HG03432 (cell line): ENCODE data around the gene ZNF846.
"Not testable (repeated sequence)": the region's sequence is repeated elsewhere in the genome, so short reads cannot be mapped to it uniquely, and the experiment has no call there.

Experiments
- ATAC-seq: cut with Tn5 transposase; IDR thresholded peaks from one replicate; pipeline ENCODE4 v1.9.1; 2021; ENCODE audit warnings: mild to moderate bottlenecking, moderate library complexity; ENCODE audit not compliant: unreplicated experiment

ZNF846 gene

DNA sequence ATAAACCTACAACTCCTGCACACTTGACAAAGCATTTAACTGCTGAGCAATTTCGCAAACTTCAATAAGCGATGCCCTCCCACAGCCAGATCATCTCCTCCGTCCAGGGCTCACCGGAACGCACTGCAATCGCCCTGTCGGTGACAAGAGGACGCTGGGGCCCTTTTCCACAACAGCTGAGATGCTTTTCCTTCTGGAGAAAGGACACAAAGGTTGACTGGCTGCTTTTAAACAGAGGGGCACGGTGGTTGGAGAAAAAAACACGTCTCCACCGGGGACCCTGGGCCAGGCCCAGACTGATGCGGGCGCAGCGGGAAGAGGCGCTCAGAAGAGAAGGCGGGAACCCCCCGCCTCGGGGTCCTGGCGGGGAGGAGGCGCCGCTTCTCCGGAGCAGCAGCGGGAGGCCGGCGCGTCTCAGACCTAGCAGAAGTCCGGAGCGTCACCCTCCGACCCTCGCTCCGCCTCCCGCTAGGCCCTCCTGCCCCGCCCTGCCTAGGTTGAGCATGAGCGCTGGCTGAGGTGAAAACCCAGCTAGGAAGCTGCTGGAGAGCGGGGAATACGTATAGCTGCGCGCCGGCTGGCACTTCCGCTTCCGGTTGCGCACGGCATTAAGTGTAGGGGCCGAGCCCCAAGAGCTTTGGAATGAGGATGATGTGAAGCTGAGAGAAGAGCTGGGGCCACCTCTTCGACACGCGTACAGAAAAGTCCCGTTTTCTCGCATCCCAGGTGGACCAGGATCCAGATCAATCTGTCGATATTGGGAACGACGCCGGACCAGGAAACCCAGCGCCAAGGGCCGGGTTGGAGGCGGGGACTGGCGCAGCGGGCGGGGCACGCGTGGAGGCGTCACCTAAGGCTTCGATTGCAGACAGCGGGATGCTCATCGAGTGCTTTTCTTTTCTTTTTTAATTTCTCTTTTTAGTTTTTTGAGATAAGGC lies at the start of gene ZNF846:
Gene ZNF846, minus strand, starts transcription at position 564 of the 938 bp plus-strand sequence. CDS start 3,788 bp downstream, outside the sequence.
- peak; percentile 99 for ATAC-seq

DNA sequence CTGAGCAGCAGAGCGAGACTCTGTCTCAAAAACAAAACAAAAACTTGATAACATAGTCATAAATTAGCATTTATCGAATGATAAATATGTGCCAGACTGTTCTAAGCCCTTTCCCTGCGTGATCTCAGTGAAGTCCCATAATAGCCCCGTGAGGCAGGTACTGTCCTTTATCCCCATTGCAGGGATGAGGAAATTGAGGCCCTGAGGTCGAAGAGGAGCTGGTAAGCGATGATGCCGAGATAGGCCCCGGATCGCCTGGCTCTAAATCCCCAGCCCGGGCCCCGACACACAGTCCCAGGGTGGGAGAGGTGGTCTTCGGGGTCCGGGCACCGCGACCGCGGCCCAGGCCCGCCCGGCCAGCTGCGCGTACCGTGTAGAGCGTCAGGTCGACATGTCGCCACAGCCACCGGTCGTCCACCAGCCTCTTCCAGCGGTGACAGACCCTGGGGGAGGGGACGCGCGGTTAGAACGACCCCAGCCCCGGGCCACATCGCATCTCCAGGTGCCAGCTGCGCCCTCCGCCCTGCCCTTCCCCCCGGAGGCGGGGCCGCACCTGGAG lies 49.7 kb upstream of the ZNF846 start:
- no peak for ATAC-seq

DNA sequence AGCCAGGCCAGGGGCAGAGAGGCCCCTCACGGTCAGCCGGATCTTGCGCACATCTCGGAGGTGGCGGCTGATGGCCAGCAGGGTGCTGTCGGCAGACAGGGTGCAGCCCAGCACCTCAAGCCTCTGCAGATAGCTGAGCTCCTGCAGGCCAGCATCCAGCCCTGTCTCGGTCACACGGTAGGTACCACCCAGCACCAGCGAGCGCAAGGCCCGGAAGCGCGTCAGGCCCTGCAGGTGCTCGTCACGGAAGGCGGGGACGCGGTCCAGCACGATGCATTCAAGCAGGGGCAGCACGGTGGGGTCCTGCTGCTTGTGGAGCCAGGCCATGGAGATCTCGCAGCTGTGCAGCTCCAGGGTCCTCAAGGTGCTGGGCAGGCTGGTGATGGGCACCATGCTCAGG lies 42.6 kb upstream of the ZNF846 start:
- ATAC-seq = no peak

DNA sequence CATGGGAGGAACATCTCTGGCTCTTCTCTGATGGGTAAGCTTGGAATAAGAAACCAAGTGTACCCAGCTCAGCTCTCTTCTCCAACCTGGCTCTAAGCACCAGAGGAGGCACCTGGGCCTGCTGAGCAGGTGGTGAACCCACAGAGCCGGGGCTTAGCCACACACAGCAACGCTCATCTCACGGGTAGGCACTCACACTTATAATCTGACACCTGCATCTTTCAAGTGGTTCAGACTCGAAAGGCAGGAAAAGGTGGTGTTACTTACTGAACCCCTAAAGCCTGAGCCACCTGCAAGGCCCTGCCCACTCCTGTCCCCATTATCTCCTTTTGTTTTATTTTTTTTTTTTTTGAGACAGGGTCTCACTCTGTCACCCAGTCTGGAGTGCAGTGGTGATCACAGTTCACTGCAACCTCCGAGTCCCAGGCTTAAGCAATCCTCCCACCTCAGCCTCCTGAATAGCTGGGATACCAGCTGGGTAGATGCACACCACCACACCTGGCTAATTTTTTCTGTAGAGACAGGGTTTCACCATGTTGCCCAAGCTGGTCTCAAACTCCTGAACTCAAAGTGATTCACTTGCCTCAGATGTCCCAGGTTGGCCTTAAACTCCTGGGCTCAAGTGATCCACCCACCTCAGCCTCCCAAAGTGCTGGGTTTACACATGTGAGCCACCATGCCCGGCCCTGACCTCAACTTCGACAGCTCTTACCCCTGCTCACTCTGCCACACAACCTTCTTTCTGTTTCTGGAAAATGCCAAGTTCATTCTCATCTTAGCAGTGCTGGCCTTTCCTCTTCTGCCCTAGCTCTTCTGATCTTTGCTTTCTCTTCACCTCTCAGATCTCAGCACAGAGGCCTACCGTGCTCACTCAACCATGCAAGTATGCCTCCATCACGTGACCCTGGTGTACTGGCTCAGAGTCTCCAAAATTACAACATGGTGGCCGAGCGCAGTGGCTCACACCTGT lies 40.6 kb upstream of the ZNF846 start:
- no peak for ATAC-seq

DNA sequence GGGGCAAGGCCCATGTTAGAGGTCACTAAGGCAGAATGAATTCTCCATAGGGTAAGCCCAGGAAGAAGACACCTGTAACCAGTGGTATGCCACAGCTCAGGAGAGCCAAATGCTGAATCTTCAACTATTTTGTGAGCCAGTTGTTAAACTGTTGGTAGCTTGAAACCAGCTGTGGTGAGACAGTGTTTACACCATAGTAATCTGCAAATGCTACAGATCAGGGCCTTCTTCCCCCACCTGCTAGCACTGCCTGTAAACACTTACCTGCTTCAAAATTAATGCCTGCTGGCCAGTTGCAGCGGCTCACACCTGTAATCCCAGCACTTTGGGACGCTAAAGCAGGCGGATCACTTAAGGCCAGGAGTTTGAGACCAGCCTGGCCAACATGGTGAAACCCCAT lies 38.3 kb upstream of the ZNF846 start:
- no peak for ATAC-seq

DNA sequence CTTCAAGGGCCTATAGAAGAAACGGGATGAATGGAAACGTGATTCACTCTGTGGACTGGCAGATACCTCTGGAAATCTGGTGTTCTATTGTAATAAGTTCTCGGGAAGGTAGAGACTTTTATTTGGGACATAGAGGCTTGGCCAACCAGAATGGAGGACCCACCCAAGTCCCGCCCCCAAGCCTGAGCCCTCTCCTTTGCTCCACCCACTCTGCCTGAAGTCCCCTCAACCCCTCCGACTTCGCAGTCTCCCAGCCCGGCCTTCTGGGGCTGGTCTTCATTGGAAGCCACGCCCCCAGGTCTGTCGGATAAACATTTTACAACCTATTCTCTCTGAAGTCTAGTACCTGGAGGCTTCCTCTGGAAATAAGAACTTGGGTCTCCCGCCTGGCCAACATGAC lies 33.4 kb upstream of the ZNF846 start:
- ATAC-seq = no peak

DNA sequence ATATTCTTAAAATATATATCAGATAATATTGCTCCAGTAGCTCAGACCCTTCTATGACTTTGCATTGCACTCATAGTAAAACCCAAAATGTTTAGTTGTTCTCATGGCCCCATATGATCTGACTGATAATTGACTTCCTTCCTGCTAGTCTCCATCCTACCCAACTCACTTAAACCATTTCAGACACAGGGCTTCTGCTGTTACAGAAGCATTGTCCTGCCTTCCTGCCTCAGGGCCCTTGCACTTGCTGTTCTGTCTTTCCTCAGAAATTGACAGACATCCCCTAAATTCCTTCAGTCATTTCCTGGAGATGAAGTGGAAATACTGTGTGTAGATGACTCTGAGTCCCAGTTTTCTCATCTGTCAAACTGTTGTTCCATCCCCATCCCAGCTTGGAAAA lies 30.6 kb upstream of the ZNF846 start:
- no peak for ATAC-seq

- no peak for ATAC-seq
Observed at GRCh38 chr19:9797871-9798270, 29.3 kb upstream of the ZNF846 start.

DNA sequence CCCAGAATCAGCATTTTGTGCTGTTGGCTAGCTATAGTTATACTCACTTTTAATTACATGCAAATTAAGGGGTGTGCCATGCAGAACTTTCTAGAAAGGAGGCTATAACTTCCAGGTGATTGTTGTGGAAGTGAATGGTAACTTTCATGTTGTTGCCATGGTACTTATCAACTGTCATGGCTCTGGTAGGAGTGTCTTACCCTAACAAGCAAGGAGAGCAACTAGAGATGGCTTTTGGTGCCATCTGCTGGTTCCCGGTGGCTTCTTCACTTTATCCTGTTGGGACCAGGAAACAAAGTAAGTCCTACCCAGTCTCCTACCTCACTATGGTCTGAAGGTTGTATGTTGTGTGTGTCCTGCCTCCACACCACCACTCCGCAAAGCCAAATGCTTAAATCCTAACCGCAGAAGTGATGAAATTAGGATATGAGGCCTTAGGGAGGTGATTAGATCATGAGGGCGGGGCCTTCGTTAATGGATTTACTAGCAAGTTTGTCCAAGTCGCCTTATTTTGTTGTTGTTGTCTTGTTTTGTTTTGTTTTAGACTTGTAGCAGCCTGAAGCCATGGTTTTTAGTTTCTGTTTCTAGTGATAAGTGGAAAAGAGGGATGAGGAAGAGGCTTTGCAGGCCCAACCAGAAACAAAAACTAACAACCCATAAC lies 27.7 kb upstream of the ZNF846 start:
- no peak for ATAC-seq

GRCh38 chr19:9793071-9793591 lies 24.6 kb upstream of the ZNF846 start:
- ATAC-seq = peak; percentile 18

DNA sequence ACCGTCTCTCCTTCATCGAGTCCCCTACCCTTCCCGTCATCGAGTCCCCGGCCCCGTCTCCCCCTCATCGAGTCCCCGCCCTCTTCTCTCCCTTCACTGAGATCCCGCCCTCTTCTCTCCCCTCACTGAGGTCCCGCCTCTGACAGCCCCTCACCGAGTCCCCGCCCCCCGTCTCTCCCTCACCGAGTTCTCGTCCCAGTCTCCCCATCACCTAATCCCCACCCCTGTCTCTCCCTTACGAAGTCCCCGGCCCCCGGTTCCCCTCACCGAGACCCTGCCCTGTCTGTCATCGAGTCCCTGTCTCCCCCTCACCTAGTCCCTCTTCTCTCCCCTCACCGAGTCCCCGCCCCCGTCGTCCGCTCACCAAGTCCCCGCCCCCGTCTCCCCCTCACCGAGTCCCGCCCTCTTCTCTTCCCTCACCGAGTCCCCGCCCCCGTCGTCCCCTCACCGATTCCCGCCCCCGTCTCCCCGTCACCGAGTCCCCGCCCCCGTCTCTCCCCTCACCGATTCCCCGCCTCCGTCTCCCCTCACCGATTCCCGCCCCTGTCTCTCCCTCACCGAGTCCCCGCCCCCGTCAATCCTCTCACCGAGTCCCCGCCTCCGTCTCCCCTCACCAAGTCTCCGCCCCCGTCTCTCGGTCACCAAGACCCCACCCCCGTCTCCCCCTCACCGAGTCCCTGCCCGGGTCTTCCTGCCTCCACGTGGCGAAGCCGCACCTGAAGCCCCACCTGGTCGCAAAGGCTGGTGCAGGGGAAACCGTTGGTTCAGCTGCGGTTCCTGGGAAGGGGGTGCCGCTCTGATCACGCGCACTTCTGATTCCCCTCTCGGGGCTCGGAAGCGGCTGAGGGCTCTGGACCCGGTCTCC lies 23.9 kb upstream of the ZNF846 start:
- peak; percentile 35 for ATAC-seq

DNA sequence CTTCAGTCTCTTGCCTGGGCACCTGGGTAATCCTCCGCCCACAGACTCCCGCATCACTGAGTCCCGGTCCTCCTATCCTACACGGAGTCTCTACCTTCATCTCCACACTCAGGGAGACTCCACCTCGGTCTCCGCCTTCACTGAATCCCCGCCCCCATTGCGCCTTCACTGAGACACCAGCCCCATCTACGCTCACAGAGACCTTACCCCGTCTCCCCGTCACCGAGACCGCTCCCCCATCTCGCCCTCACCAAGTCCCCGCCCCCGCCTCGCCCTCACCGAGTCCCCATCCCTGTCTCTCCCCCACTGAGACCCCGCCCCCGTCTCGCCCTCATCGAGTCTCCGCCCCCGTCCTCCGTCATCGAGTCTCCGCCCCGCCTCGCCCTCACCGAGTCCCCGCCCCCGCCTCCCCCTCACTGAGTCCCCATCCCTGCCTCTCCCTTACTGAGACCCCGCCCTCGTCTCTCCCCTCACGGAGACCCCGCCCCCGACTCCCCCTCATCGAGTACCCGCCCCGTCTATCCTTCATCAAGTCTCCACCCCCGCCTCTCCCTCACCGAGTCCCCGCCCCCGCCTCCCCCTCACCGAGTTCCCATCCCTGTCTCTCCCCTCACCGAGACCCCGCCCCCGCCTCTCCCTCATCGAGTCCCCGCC lies 23.1 kb upstream of the ZNF846 start:
- peak; percentile 47 for ATAC-seq

DNA sequence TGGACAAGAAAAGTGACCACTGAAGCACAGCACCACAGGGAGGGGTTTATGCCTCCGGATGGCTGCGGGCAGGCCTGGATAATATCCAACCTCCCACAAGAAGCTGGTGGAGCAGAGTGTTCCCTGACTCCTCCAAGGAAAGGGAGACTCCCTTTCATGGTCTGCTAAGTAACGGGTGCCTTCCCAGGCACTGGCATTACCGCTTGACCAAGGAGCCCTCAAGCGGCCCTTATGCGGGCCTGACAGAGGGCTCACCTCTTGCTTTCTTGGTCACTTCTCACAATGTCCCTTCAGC lies 22.5 kb upstream of the ZNF846 start:
- ATAC-seq = not testable (repeated sequence)

- not testable (repeated sequence) for ATAC-seq
Observed at GRCh38 chr19:9789579-9789978, 21.0 kb upstream of the ZNF846 start.

- no peak for ATAC-seq
Observed at GRCh38 chr19:9789066-9789465, 20.5 kb upstream of the ZNF846 start.

DNA sequence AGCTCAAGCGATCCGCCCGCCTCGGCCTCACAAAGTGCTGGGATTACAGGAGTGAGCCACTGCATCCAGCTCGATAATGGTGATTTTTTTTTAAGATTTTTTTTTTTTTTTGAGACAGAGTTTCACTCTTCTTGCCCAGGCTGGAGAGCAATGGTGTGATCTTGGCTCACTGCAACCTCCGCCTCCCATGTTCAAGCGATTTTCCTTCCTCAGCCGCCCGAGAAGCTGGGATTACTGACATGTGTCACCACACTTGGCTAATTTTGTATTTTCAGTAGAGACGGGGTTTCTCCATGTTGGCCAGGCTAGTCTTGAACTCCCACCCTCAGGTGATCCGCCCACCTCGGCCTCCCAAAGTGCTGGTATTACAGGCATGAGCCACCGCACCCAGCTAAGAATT lies 20.1 kb upstream of the ZNF846 start:
- ATAC-seq = not testable (repeated sequence)

DNA sequence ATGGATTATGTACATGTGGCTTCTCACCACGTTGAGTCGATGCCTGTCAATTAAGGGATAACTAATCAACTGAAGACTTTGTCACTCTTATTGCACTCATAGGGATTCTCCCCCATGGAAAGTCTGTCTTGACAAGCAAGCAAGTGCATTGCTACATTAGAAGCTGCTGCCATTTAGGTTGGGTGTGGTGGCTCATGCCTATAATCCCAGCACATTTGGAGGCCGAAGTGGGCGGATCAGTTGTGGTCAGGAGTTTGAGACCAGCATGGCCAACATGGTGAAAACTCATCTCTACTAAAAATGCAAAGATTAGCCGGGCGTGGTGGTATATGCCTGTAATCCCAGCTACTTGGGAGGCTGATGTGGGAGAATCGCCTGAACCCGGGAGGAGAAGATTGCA lies 18.3 kb upstream of the ZNF846 start:
- ATAC-seq = no peak

DNA sequence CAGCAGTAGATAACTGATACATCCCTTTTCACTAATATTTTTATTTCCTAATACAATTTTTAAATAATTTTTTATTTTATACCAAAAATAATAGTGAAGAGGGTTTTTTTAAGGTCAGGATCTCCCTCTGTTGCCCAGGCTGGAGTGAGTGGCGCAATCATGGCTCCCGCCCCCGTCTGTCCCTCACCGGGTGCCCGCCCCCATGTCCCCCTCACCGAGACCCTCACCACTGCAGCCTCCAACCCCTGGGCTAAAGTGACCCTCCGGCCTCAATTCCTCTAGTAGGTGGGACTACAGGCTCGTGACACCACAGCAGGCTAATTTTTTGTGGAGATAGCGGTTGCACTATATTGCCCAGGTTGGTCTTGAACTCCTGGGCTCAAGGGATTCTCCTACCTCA lies 17.8 kb upstream of the ZNF846 start:
- no peak for ATAC-seq
